HG03064 (cell line): ENCODE data around the gene ERI3.

Source experiments
- ATAC-seq: cut with Tn5 transposase; IDR thresholded peaks from one replicate; pipeline ENCODE4 v1.9.1; 2021; ENCODE audit warnings: low read depth; ENCODE audit not compliant: unreplicated experiment

ERI3 gene

GRCh38 chr1:44318097-44319088 is 36.7 kb downstream of the ERI3 start:
- no peak for ATAC-seq

GRCh38 chr1:44316231-44316759 is 38.8 kb downstream of the ERI3 start:
- no peak for ATAC-seq

GRCh38 chr1:44315521-44315920 is 39.5 kb downstream of the ERI3 start:
- ATAC-seq = no peak

GRCh38 chr1:44314452-44314851 is 40.6 kb downstream of the ERI3 start:
- ATAC-seq = no peak

GRCh38 chr1:44313265-44313918 is 41.7 kb downstream of the ERI3 start:
- ATAC-seq = no peak

- no peak for ATAC-seq
Observed at GRCh38 chr1:44312399-44313196, 42.5 kb downstream of the ERI3 start.

- ATAC-seq = no peak
Observed at GRCh38 chr1:44310006-44310405, 45.1 kb downstream of the ERI3 start.

- ATAC-seq = no peak
Observed at GRCh38 chr1:44305962-44306422, 49.1 kb downstream of the ERI3 start.

GRCh38 chr1:44303532-44303931 is 51.5 kb downstream of the ERI3 start:
- ATAC-seq = no peak

- ATAC-seq = no peak
Observed at GRCh38 chr1:44302541-44302940, 52.5 kb downstream of the ERI3 start.

- no peak for ATAC-seq
Observed at GRCh38 chr1:44301442-44301841, 53.6 kb downstream of the ERI3 start.

GRCh38 chr1:44300852-44301251 is 54.2 kb downstream of the ERI3 start:
- no peak for ATAC-seq

- no peak for ATAC-seq
Observed at GRCh38 chr1:44297695-44298400, 57.2 kb downstream of the ERI3 start.

GRCh38 chr1:44296806-44297205 is 58.3 kb downstream of the ERI3 start:
- ATAC-seq = no peak

GRCh38 chr1:44296086-44296485 is 59.0 kb downstream of the ERI3 start:
- ATAC-seq = no peak

GRCh38 chr1:44294588-44295007 is 60.5 kb downstream of the ERI3 start:
- ATAC-seq = no peak

- no peak for ATAC-seq
Observed at GRCh38 chr1:44293761-44294315, 61.2 kb downstream of the ERI3 start.

- no peak for ATAC-seq
Observed at GRCh38 chr1:44292651-44293050, 62.4 kb downstream of the ERI3 start.

GRCh38 chr1:44290250-44291094 is 64.6 kb downstream of the ERI3 start:
- ATAC-seq = no peak
